ENCODE results near the gene LAD1.

The LAD1 gene

DNA sequence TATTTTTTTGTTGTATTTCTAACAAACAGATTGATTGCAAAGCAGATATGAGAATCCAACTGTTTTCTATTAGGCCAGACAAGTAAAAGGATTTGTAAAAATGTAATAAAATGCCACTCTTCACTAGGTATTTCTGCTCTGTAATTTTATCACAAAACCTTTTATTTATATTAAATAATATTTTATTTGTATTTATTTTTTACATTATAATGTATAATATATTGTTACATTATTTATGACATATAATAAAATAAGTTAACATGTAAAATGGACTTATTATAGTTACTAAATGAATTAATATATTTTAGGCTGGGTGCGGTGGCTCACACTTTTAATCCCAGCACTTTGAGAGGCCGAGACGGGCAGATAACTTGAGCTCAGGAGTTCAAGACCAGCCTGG, 35.1 kb upstream of the LAD1 start:
- no peak for DNase-seq (ENCODE audit: low read depth)
- H3K4me3 ChIP-seq (ENCODE audit: low read length) = no peak overlapping the region
- TF ChIP-seq, protein P1, sequence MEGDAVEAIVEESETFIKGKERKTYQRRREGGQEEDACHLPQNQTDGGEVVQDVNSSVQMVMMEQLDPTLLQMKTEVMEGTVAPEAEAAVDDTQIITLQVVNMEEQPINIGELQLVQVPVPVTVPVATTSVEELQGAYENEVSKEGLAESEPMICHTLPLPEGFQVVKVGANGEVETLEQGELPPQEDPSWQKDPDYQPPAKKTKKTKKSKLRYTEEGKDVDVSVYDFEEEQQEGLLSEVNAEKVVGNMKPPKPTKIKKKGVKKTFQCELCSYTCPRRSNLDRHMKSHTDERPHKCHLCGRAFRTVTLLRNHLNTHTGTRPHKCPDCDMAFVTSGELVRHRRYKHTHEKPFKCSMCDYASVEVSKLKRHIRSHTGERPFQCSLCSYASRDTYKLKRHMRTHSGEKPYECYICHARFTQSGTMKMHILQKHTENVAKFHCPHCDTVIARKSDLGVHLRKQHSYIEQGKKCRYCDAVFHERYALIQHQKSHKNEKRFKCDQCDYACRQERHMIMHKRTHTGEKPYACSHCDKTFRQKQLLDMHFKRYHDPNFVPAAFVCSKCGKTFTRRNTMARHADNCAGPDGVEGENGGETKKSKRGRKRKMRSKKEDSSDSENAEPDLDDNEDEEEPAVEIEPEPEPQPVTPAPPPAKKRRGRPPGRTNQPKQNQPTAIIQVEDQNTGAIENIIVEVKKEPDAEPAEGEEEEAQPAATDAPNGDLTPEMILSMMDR (IDR thresholded peaks at IDR 0.05; ENCODE audit: insufficient read depth, low read depth, low read length, missing control alignments) = no peak

- DNase-seq (ENCODE audit: low read depth) = no peak
- TF ChIP-seq, protein P1 (IDR thresholded peaks at IDR 0.05; ENCODE audit: insufficient read depth, low read depth, low read length, missing control alignments) = no peak
- no peak overlapping the region for H3K4me3 ChIP-seq (ENCODE audit: low read length)
These were observed 34.5 kb upstream of the LAD1 start for GRCh38 chr1:201433609-201434008.

DNA sequence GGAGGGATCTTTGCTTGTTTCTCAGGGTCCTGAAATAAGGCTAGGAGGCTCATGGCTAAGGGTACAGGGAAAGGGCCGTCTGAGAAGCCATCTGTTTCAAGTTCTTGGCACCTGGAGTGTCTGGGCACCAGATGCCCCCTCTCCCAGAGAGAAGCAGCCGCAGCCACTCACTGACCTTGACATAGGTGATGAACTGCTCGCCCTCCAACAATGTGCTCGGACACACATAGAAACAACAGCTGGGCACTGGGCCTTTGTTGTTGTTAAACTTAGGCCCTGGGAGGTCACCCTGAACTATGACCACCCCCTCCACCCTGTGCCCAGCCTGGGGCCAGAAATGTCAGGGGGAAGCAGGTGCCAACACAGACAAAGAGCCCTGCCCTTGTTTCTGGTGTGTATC, 31.7 kb upstream of the LAD1 start:
- TF ChIP-seq, protein P1 (IDR thresholded peaks at IDR 0.05; ENCODE audit: insufficient read depth, low read depth, low read length, missing control alignments) = no peak
- no peak for DNase-seq (ENCODE audit: low read depth)

GRCh38 chr1:201429736-201430501, 30.8 kb upstream of the LAD1 start:
- TF ChIP-seq, protein P1 (IDR thresholded peaks at IDR 0.05; ENCODE audit: insufficient read depth, low read depth, low read length, missing control alignments) = no peak
- no peak overlapping the region for H3K4me3 ChIP-seq (ENCODE audit: low read length)
- no peak for DNase-seq (ENCODE audit: low read depth)

More for the DNA sequence above, 31.7 kb upstream of the LAD1 start:
- H3K4me3 ChIP-seq (ENCODE audit: low read length) = no peak overlapping the region

GRCh38 chr1:201427963-201428362, 28.8 kb upstream of the LAD1 start:
- H3K4me3 ChIP-seq (ENCODE audit: low read length) = no peak overlapping the region
- peak; percentile 32 for DNase-seq (ENCODE audit: low read depth)
- TF ChIP-seq, protein P1 (IDR thresholded peaks at IDR 0.05; ENCODE audit: insufficient read depth, low read depth, low read length, missing control alignments) = no peak

GRCh38 chr1:201426479-201427310, 27.6 kb upstream of the LAD1 start:
- H3K4me3 ChIP-seq (ENCODE audit: low read length) = no peak overlapping the region
- DNase-seq (ENCODE audit: low read depth) = no peak
- TF ChIP-seq, protein P1 (IDR thresholded peaks at IDR 0.05; ENCODE audit: insufficient read depth, low read depth, low read length, missing control alignments) = no peak
